GM18498 (cell line): ENCODE results near the gene AGTRAP.
A peak's percentile ranks its signal among the peaks of the same experiment; 100 is the strongest.

Experiments used
- ATAC-seq: cut with Tn5 transposase; IDR thresholded peaks from one replicate; pipeline ENCODE4 v1.9.1; 2021; ENCODE audit warnings: mild to moderate bottlenecking, moderate library complexity; ENCODE audit not compliant: unreplicated experiment

Gene AGTRAP

GRCh38 chr1:11735854-11736745 lies at the start of gene AGTRAP:
Gene AGTRAP, plus strand, starts transcription at chr1:11736136. Its CDS starts 73 bp downstream, at chr1:11736209.
- ATAC-seq, result peak; percentile 70

- ATAC-seq, result no peak
Measured at GRCh38 chr1:11688506-11688905, 47.4 kb upstream of the AGTRAP start.

GRCh38 chr1:11690397-11691301 lies 45.3 kb upstream of the AGTRAP start:
- no peak for ATAC-seq

GRCh38 chr1:11691302-11691914 lies 44.5 kb upstream of the AGTRAP start, which contains the start of gene DRAXIN:
Gene DRAXIN, plus strand, starts transcription at chr1:11691710. Its CDS starts 14,549 bp downstream, at chr1:11706259.
- ATAC-seq, result no peak

- ATAC-seq, result no peak
Measured at GRCh38 chr1:11691928-11692711, 43.8 kb upstream of the AGTRAP start.

GRCh38 chr1:11693024-11693590 lies 42.8 kb upstream of the AGTRAP start:
- ATAC-seq, result no peak

GRCh38 chr1:11693917-11694316 lies 42.0 kb upstream of the AGTRAP start:
- ATAC-seq, result no peak

GRCh38 chr1:11695861-11696260 lies 40.1 kb upstream of the AGTRAP start:
- ATAC-seq, result no peak

GRCh38 chr1:11697188-11697892 lies 38.6 kb upstream of the AGTRAP start:
- no peak for ATAC-seq

- no peak for ATAC-seq
Measured at GRCh38 chr1:11697893-11698210, 38.1 kb upstream of the AGTRAP start.

- no peak for ATAC-seq
Measured at GRCh38 chr1:11700601-11701467, 35.1 kb upstream of the AGTRAP start.

GRCh38 chr1:11701551-11701961 lies 34.4 kb upstream of the AGTRAP start:
- ATAC-seq, result no peak

- ATAC-seq, result no peak
Measured at GRCh38 chr1:11701981-11702803, 33.7 kb upstream of the AGTRAP start.

- no peak for ATAC-seq
Measured at GRCh38 chr1:11703357-11704193, 32.4 kb upstream of the AGTRAP start.

- no peak for ATAC-seq
Measured at GRCh38 chr1:11704194-11704529, 31.8 kb upstream of the AGTRAP start.

GRCh38 chr1:11704691-11705475 lies 31.1 kb upstream of the AGTRAP start:
- no peak for ATAC-seq
